Measurements from ENCODE around the gene NRXN3.

DNA sequence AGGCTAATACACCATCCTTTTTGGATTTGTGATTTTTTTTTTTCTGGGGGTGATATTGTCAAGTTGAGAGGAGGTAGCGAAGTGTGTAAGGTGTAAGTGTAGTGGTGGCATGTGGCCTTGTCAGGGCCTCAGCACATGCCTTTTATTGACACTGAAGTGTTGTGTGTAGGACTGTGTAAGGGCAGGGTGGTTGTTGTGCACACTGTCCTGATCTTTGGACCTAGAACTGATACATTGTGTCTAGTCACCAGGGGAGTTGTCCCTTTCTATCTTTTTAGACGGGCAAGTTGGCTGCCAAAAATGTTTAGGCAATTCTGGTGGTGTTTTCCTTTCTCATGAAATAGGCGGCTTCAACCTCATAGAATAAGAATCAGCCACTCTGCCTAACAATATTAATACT is 244.0 kb downstream of the NRXN3 start:
- TF ChIP-seq POLR2A (IDR thresholded peaks at IDR 0.05), result no peak
- TF ChIP-seq, protein P1, sequence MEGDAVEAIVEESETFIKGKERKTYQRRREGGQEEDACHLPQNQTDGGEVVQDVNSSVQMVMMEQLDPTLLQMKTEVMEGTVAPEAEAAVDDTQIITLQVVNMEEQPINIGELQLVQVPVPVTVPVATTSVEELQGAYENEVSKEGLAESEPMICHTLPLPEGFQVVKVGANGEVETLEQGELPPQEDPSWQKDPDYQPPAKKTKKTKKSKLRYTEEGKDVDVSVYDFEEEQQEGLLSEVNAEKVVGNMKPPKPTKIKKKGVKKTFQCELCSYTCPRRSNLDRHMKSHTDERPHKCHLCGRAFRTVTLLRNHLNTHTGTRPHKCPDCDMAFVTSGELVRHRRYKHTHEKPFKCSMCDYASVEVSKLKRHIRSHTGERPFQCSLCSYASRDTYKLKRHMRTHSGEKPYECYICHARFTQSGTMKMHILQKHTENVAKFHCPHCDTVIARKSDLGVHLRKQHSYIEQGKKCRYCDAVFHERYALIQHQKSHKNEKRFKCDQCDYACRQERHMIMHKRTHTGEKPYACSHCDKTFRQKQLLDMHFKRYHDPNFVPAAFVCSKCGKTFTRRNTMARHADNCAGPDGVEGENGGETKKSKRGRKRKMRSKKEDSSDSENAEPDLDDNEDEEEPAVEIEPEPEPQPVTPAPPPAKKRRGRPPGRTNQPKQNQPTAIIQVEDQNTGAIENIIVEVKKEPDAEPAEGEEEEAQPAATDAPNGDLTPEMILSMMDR (IDR thresholded peaks at IDR 0.05 in 4 of 5, conservative IDR thresholded peaks at IDR 0.05 in 1 of 5), result no peak
